ENCODE data around the gene ESCO1. TPM values are rescaled to one million over a fixed set of nuclear protein-coding genes. Genes with fewer than 3 reads are reported as not detected.
"Not testable (repeated sequence)": the region's sequence is repeated elsewhere in the genome, so short reads cannot be mapped to it uniquely, and the experiment has no call there.

The ESCO1 gene
- total RNA-seq, 6 experiments from 2014 or later, result 4.9 to 10.3 (median 6.5) TPM

DNA sequence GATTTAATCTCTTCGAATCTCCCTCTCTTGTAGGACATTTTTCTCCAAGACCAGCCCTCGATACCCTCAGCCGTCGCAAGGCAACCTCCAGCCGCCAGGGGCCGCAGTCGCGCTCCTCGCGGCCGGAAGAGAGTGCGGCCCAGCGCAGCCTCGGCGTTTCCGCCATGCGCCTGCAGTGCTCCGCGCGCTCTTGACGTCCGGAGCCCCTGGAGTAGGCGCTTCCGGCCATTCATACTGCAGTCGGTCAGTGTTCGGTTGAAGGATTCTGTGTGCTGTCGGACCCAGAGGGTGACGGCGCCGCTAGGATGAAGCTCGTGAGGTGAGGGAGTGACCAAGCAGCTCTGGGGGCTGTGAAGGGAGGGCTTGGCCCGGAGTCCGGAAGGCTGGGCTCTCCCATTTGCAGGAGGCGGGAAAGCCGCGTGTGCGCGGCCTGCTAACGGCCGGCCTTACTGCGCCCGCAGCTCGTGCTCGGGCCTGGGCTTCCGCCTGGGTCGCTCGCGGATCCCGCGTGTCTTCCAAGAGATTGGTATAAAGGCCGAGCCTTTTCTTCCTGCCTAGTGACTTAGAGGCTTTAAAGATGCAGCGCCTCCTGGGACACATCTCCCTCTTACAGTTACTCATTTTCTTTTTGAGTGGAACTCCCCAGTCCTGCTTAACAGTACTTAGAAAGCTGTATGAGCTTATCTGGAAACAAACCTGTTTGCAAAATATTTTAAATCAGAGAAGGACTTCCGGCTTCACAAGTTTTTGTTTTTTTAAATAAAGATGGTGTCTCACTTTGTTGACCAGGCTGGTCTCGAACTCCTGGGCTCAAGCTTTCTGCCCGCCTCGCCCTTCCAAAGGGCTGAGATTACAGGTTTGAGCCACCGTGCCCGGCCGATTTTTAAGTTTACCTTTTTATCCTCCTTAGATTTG is 11.9 kb upstream of the ESCO1 start, which contains the start of gene SNRPD1:
Gene SNRPD1, plus strand, starts transcription at position 190 of the 915 bp plus-strand sequence. Its CDS starts 116 bp downstream, at position 306.
- intact Hi-C loops (cut with DNase I), result no loop called here
- Histone ChIP-seq H3K9me3 (no peaks in the 10 kb centered on the region), H3K4me1 (peaks cover 0 to 9% (median 0%) of the 10 kb centered on the region in 4 donors), H3K36me3 (peaks cover 0 to 3% (median 0%) of the 10 kb centered on the region in 4 donors), H3K4me3 (peak within 1 kb of the TSS; percentile 65 to 92 (median 72)), H3K27me3 (no peaks in the 10 kb centered on the region), H3K27ac (peak within 1 kb of the TSS; percentile 35 to 78 (median 67))
- peak; percentile 88 to 90 (median 90) for DNase-seq
- TF ChIP-seq POLR2A (IDR thresholded peaks at IDR 0.05), result peak; percentile 76
- TF ChIP-seq, protein P1, sequence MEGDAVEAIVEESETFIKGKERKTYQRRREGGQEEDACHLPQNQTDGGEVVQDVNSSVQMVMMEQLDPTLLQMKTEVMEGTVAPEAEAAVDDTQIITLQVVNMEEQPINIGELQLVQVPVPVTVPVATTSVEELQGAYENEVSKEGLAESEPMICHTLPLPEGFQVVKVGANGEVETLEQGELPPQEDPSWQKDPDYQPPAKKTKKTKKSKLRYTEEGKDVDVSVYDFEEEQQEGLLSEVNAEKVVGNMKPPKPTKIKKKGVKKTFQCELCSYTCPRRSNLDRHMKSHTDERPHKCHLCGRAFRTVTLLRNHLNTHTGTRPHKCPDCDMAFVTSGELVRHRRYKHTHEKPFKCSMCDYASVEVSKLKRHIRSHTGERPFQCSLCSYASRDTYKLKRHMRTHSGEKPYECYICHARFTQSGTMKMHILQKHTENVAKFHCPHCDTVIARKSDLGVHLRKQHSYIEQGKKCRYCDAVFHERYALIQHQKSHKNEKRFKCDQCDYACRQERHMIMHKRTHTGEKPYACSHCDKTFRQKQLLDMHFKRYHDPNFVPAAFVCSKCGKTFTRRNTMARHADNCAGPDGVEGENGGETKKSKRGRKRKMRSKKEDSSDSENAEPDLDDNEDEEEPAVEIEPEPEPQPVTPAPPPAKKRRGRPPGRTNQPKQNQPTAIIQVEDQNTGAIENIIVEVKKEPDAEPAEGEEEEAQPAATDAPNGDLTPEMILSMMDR (IDR thresholded peaks at IDR 0.05), result peak; percentile 92 to 99 (median 97)
- WGBS (ENCODE audit: insufficient coverage, low coverage, low lambda C conversion rate, missing lambda C conversion rate), result under 1% methylated on average over 51 of the region's 59 CpGs
- peak; percentile 99 to 100 (median 100) for ATAC-seq

DNA sequence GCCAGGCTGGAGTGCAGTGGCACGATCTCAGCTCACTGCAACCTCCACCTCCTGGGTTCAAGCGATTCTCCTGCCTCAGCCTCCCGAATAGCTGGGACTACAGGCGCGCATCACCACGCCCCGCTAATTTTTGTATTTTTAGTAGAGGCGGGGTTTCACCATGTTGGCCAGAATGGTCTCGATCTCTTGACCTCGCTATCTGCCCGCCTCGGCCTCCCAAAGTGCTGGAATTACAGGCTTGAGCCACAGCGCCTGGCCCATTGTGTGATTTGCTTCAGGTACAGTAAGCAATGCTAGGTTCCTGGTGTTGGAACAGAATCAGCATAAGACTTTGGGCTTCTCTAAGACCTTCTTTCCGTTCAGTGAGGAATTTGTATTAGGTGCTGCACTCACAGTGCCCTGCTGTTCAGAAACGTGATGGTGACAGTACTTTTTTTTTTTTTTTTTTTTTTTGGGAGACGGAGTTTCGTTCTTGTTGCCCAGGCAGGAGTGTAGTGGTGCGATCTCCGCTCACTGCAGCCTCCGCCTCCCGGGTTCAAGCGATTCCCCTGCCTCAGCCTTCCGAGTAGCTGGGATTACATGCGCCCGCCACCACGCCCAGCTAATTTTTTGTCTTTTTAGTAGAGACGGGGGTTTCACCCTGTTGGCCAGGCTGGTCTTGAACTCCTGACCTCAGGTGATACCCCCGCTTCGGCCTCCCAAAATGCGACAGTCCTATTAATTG is 11.1 kb upstream of the ESCO1 start:
- DNase-seq; H3K9me3 ChIP-seq; H3K4me1 ChIP-seq; H3K27me3 ChIP-seq; H3K36me3 ChIP-seq; intact Hi-C loops (cut with DNase I): not testable (repeated sequence)
- Histone ChIP-seq H3K27ac (peak overlapping the region; percentile 35 to 78 (median 67)), H3K4me3 (peak overlapping the region; percentile 65 to 92 (median 72))
- ATAC-seq, result peak in 2 of 4 donors; percentile 1 to 2
- WGBS (ENCODE audit: insufficient coverage, low coverage, low lambda C conversion rate, missing lambda C conversion rate), result 40% methylated on average over 23 of the region's 30 CpGs

DNA sequence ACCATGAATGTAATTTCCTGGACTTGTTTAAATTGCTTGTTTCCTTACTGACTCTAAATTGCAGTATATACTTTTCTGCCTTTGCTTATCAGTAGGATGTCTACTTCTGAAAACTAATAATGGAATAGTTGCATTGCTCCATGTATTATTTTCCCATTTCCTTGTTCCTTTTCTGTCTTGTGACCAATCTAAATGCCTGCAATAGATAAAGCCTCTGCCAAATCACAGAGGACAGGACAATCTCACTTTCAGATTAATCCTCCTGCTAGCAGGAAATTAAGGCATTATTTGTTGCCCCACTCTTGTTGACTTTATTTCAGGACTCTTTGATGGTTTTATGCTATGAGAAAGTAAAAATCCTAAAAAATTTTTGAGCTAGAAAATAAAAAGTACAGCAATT is 4.7 kb upstream of the ESCO1 start:
- intact Hi-C loops (cut with DNase I), result no loop called here
- TF ChIP-seq, protein P1 (IDR thresholded peaks at IDR 0.05), result no peak
- no peak for TF ChIP-seq POLR2A (IDR thresholded peaks at IDR 0.05)
- Histone ChIP-seq H3K27ac (peak overlapping the region in 1 of 3 donors; percentile 59), H3K36me3 (no peaks in the 10 kb centered on the region), H3K27me3 (no peaks in the 10 kb centered on the region), H3K4me3 (no peak overlapping the region), H3K9me3 (no peaks in the 10 kb centered on the region), H3K4me1 (no peaks in the 10 kb centered on the region)
- ATAC-seq (peak in 1 of 4 donors; percentile 23), DNase-seq (no peak)

DNA sequence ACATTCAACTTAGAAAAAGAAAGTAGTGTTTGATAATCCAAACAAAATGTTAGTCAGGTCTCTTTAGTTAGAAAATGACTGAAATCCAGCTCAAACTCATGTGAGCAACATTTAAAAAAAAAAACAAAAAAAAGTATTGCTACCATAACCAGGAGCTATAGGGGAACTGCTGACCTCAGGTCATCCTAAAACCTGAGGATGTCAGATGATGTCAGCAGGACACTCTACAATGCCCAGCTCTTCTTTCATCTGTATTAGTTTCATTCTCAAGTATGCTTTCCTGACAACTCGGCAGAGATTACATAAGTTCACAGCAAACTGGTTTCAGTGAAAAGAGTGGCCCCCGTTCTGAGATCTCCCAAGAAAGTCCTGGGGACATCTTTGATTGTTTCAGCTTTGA is 4.2 kb upstream of the ESCO1 start:
- no peak for DNase-seq
- Histone ChIP-seq H3K36me3 (no peaks in the 10 kb centered on the region), H3K9me3 (no peaks in the 10 kb centered on the region), H3K27ac (peak overlapping the region in 2 of 3 donors; percentile 12 to 59), H3K4me3 (no peak overlapping the region), H3K27me3 (no peaks in the 10 kb centered on the region), H3K4me1 (no peaks in the 10 kb centered on the region)
- ATAC-seq, result no peak
- 18% methylated on average over 2 of the region's 2 CpGs for WGBS (ENCODE audit: insufficient coverage, low coverage, low lambda C conversion rate, missing lambda C conversion rate)
- intact Hi-C loops (cut with DNase I), result no loop called here
- TF ChIP-seq POLR2A (IDR thresholded peaks at IDR 0.05), result no peak
- TF ChIP-seq, protein P1 (IDR thresholded peaks at IDR 0.05), result no peak

DNA sequence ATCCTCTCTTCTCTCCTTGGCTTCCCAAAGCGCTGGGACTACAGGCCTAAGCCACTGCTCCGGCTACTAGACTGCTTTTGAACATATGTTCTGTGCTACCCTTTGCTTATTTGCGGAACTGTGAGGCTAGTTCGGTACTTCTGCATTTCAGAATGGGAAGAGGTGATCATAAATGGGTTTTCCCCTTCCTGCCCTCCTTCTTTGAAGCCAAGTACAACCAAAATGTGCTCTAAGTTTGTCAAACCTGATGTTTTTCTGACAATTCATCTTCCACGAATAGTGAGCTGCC is 1.7 kb upstream of the ESCO1 start:
- no peak for TF ChIP-seq POLR2A (IDR thresholded peaks at IDR 0.05)
- TF ChIP-seq, protein P1 (IDR thresholded peaks at IDR 0.05), result no peak
- ATAC-seq (no peak), DNase-seq (no peak)
- Histone ChIP-seq H3K4me3 (no peak overlapping the region), H3K4me1 (peaks cover 0 to 10% (median 0%) of the 10 kb centered on the region in 4 donors), H3K36me3 (no peaks in the 10 kb centered on the region), H3K9me3 (no peaks in the 10 kb centered on the region), H3K27me3 (no peaks in the 10 kb centered on the region), H3K27ac (no peak overlapping the region)
- 41% methylated on average over 3 of the region's 5 CpGs for WGBS (ENCODE audit: insufficient coverage, low coverage, low lambda C conversion rate, missing lambda C conversion rate)
- intact Hi-C loops (cut with DNase I), result no loop called here

Data from right lobe of liver (tissue), 6 donors.